Fibroblast of the aortic adventitia (primary cell): ENCODE data around the gene MCTP1. TPM values are rescaled to one million over a fixed set of nuclear protein-coding genes. Genes with fewer than 3 reads are reported as not detected.

Experiments
- DNase-seq: peaks from one replicate; pipeline ENCODE4 v3.0.0-alpha.2; 2010; ENCODE audit warnings: low read depth
- H3K4me3 ChIP-seq: 2 replicates; pipeline ENCODE4 v1.5.1; 2011; ENCODE audit warnings: low read depth, mild to moderate bottlenecking, control low read depth, low read length, moderate library complexity
- CTCF ChIP-seq: IDR thresholded peaks from 2 replicates; pipeline ENCODE4 v1.5.1; 2011; ENCODE audit warnings: mild to moderate bottlenecking, low read length, control low read depth, inconsistent platforms; ENCODE audit not compliant: insufficient read depth
- total RNA-seq: library from RNA; depleted of rRNA; stranded (reverse); fragments of >200 nt; gene quantifications from 2 replicates; pipeline ENCODE4 v1.2.3, GENCODE V29; 2012; ENCODE audit warnings: low replicate concordance

Gene MCTP1
- total RNA-seq, 1 donor: 7.6 TPM

- TF ChIP-seq CTCF: no peak
- no peak overlapping the region for H3K4me3 ChIP-seq
- no peak for DNase-seq
Measured at GRCh38 chr5:94751460-94751859, 533.4 kb downstream of the MCTP1 start.

GRCh38 chr5:94750681-94751080 is 534.2 kb downstream of the MCTP1 start:
- no peak for TF ChIP-seq CTCF
- DNase-seq: no peak
- no peak overlapping the region for H3K4me3 ChIP-seq

GRCh38 chr5:94749042-94749441 is 535.9 kb downstream of the MCTP1 start:
- no peak overlapping the region for H3K4me3 ChIP-seq
- no peak for DNase-seq
- TF ChIP-seq CTCF: no peak

GRCh38 chr5:94748212-94748611 is 536.7 kb downstream of the MCTP1 start:
- no peak for TF ChIP-seq CTCF
- H3K4me3 ChIP-seq: no peak overlapping the region
- DNase-seq: no peak

- no peak for DNase-seq
- TF ChIP-seq CTCF: no peak
Measured at GRCh38 chr5:94747371-94747770, 537.5 kb downstream of the MCTP1 start.

GRCh38 chr5:94746731-94747124 is 538.2 kb downstream of the MCTP1 start:
- no peak for TF ChIP-seq CTCF
- no peak overlapping the region for H3K4me3 ChIP-seq
- peak; percentile 34 for DNase-seq

More at GRCh38 chr5:94747371-94747770, 537.5 kb downstream of the MCTP1 start:
- H3K4me3 ChIP-seq: no peak overlapping the region
